CD4-positive, alpha-beta T cell treated with Interleukin-17A for 1 hour (primary cell): Measurements from ENCODE around the gene UBL5.
"Not testable (repeated sequence)": the region's sequence is repeated elsewhere in the genome, so short reads cannot be mapped to it uniquely, and the experiment has no call there.

Experiments
- DNase-seq: peaks from one replicate; pipeline ENCODE4 v3.0.0-alpha.2; 2020

Gene UBL5

DNA sequence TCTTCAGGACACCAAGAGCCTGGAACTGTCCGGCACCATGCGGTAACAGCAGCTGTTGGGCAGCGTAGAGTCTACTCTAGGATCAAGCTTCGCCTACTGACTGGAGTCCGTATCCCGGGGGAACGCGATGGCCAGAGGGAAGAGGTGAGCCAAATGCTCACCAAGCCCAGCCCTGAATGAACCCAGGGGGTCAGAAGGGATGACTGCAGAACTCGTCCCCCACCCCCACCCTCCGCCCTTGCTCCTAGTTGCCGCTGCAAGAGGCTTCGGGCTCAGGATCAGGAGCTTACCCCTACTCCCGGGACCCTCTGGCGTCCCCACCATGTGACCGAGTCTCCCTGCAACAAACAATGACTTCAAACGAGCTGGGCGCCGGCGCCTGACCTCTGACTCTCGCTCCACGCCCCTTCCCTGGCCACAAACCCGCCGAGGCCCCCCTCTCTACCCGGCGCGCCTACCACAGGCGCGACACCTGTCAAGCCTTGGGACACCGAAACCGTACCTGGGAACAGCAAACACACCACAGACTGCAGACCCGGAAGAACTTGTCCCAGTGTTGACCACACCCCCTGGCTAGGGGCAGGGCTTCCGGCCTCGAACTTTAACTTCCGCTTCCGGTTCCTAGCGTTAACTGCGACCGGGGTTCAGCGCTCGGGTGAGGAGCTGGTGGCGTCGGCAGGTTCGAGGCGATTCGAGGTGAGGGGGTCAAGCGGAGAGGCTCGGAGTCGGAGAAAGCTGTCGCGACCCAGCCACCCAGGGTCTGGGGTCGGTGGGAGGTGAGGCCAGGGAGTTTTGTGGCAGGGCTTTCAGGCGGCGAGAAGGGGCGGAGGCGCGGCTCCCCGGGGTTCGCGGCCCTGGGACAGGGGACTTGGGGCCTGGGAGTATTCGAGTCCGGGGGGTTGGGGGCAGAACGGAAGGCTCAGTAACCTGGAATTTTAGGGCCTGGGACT, at the start of gene UBL5:
UBL5 (plus strand) TSS at position 630 of the 950 bp plus-strand sequence. CDS start 420 bp downstream, outside the sequence.
- DNase-seq: peak; percentile 93

DNA sequence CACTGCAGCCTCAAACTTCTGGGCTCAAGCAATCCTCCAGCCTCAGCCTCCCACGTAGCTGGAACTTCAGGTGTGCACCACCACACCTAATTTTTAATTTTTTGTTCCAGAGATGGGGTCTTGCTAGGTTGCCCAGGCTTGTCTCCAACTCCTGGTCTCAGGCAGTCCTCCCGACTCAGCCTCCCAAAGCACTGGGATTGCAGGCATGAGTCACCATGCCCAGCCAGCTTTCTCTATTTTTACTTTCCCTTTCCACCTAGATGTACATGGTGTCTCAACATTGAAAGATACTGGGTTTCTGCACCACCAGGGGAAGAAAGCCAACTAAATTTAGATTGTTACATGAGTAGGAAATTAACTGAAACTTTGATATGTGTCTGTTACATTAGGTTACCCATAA, 45.4 kb upstream of the UBL5 start:
- DNase-seq: no peak

- DNase-seq: not testable (repeated sequence)
These were observed 43.6 kb upstream of the UBL5 start for GRCh38 chr19:9784163-9784496.

- DNase-seq: peak; percentile 97
These were observed 42.1 kb upstream of the UBL5 start for GRCh38 chr19:9785367-9786331.

DNA sequence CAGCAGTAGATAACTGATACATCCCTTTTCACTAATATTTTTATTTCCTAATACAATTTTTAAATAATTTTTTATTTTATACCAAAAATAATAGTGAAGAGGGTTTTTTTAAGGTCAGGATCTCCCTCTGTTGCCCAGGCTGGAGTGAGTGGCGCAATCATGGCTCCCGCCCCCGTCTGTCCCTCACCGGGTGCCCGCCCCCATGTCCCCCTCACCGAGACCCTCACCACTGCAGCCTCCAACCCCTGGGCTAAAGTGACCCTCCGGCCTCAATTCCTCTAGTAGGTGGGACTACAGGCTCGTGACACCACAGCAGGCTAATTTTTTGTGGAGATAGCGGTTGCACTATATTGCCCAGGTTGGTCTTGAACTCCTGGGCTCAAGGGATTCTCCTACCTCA, 41.4 kb upstream of the UBL5 start:
- DNase-seq: no peak

DNA sequence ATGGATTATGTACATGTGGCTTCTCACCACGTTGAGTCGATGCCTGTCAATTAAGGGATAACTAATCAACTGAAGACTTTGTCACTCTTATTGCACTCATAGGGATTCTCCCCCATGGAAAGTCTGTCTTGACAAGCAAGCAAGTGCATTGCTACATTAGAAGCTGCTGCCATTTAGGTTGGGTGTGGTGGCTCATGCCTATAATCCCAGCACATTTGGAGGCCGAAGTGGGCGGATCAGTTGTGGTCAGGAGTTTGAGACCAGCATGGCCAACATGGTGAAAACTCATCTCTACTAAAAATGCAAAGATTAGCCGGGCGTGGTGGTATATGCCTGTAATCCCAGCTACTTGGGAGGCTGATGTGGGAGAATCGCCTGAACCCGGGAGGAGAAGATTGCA, 40.9 kb upstream of the UBL5 start:
- DNase-seq: no peak

DNA sequence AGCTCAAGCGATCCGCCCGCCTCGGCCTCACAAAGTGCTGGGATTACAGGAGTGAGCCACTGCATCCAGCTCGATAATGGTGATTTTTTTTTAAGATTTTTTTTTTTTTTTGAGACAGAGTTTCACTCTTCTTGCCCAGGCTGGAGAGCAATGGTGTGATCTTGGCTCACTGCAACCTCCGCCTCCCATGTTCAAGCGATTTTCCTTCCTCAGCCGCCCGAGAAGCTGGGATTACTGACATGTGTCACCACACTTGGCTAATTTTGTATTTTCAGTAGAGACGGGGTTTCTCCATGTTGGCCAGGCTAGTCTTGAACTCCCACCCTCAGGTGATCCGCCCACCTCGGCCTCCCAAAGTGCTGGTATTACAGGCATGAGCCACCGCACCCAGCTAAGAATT, 39.1 kb upstream of the UBL5 start:
- not testable (repeated sequence) for DNase-seq

DNA sequence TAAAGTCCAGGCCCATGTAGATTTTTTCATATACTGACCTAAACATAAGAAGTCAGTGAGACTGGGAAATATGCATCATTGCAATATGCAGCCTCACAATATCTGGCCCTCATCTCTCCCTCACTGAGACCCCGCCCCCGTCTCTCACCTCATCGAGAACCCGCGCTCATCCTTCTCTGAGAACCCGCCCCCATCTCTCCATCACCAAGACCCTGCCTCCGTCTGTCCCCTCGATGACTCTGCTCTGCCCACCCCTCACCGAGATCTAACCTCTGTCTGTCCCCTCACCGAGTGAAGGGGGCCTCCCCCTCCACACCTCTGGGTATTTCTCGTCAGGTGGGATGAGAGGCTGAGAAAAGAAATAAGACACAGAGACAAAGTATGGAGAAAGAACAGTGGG, 38.7 kb upstream of the UBL5 start:
- DNase-seq: no peak

- DNase-seq: not testable (repeated sequence)
These were observed 38.1 kb upstream of the UBL5 start for GRCh38 chr19:9789579-9789978.

DNA sequence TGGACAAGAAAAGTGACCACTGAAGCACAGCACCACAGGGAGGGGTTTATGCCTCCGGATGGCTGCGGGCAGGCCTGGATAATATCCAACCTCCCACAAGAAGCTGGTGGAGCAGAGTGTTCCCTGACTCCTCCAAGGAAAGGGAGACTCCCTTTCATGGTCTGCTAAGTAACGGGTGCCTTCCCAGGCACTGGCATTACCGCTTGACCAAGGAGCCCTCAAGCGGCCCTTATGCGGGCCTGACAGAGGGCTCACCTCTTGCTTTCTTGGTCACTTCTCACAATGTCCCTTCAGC, 36.7 kb upstream of the UBL5 start:
- DNase-seq: not testable (repeated sequence)

DNA sequence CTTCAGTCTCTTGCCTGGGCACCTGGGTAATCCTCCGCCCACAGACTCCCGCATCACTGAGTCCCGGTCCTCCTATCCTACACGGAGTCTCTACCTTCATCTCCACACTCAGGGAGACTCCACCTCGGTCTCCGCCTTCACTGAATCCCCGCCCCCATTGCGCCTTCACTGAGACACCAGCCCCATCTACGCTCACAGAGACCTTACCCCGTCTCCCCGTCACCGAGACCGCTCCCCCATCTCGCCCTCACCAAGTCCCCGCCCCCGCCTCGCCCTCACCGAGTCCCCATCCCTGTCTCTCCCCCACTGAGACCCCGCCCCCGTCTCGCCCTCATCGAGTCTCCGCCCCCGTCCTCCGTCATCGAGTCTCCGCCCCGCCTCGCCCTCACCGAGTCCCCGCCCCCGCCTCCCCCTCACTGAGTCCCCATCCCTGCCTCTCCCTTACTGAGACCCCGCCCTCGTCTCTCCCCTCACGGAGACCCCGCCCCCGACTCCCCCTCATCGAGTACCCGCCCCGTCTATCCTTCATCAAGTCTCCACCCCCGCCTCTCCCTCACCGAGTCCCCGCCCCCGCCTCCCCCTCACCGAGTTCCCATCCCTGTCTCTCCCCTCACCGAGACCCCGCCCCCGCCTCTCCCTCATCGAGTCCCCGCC, 36.0 kb upstream of the UBL5 start:
- DNase-seq: peak; percentile 97

GRCh38 chr19:9792206-9793070, 35.3 kb upstream of the UBL5 start:
- DNase-seq: peak; percentile 96

DNA sequence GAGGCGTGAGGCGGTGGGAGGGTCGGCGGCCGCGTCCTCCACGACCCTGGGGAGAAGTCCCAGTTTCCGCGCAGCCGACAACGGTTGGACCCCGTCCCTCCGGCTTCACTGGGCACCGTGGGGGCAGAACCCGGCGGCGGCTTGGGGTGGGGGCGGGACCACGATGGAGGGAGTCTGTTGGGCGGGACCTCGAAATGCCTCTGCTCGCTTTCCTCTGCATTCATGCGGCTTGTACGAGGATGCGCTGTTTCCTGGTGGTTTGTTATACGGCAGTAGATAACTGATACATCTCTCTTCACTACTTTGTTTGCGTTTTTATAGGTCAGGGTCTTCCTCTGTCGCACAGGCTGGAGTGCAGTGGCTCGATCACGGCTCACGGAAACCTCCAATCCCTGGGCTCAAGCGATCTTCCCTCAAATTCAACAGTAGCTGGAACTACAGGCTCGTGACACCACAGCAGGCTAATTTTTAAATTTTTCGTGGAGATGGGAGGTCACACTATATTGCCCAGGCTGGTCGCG, 34.6 kb upstream of the UBL5 start:
- peak; percentile 78 for DNase-seq

GRCh38 chr19:9796113-9796773, 31.5 kb upstream of the UBL5 start:
- peak; percentile 96 for DNase-seq

DNA sequence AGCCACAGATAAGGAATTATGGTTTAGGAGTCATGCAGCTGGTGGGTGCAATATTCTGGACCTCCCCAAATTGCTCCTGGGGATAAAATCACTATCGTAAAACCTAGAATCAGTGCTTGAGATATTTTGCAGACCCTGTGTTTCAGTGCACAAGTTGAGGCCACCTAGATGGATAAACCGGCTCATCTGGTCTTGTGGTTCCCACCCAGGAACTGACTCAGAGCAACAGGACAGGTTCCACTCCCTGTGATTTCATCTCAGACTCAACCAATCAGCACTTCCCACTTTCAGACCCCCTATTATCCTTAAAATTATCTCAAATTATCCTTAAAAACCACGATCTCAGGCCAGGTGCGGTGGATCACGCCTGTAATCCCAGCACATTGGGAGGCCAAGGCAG, 29.8 kb upstream of the UBL5 start:
- DNase-seq: no peak

- DNase-seq: no peak
These were observed 28.6 kb upstream of the UBL5 start for GRCh38 chr19:9799162-9799561.

DNA sequence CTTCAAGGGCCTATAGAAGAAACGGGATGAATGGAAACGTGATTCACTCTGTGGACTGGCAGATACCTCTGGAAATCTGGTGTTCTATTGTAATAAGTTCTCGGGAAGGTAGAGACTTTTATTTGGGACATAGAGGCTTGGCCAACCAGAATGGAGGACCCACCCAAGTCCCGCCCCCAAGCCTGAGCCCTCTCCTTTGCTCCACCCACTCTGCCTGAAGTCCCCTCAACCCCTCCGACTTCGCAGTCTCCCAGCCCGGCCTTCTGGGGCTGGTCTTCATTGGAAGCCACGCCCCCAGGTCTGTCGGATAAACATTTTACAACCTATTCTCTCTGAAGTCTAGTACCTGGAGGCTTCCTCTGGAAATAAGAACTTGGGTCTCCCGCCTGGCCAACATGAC, 25.7 kb upstream of the UBL5 start:
- DNase-seq: no peak

DNA sequence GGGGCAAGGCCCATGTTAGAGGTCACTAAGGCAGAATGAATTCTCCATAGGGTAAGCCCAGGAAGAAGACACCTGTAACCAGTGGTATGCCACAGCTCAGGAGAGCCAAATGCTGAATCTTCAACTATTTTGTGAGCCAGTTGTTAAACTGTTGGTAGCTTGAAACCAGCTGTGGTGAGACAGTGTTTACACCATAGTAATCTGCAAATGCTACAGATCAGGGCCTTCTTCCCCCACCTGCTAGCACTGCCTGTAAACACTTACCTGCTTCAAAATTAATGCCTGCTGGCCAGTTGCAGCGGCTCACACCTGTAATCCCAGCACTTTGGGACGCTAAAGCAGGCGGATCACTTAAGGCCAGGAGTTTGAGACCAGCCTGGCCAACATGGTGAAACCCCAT, 20.9 kb upstream of the UBL5 start:
- DNase-seq: no peak

DNA sequence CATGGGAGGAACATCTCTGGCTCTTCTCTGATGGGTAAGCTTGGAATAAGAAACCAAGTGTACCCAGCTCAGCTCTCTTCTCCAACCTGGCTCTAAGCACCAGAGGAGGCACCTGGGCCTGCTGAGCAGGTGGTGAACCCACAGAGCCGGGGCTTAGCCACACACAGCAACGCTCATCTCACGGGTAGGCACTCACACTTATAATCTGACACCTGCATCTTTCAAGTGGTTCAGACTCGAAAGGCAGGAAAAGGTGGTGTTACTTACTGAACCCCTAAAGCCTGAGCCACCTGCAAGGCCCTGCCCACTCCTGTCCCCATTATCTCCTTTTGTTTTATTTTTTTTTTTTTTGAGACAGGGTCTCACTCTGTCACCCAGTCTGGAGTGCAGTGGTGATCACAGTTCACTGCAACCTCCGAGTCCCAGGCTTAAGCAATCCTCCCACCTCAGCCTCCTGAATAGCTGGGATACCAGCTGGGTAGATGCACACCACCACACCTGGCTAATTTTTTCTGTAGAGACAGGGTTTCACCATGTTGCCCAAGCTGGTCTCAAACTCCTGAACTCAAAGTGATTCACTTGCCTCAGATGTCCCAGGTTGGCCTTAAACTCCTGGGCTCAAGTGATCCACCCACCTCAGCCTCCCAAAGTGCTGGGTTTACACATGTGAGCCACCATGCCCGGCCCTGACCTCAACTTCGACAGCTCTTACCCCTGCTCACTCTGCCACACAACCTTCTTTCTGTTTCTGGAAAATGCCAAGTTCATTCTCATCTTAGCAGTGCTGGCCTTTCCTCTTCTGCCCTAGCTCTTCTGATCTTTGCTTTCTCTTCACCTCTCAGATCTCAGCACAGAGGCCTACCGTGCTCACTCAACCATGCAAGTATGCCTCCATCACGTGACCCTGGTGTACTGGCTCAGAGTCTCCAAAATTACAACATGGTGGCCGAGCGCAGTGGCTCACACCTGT, 18.6 kb upstream of the UBL5 start:
- peak; percentile 73 for DNase-seq

- no peak for DNase-seq
These were observed 16.6 kb upstream of the UBL5 start for GRCh38 chr19:9811139-9811538.
